ENCODE measurements around the gene KCNK6. TPM values are rescaled to one million over a fixed set of nuclear protein-coding genes. Genes with fewer than 3 reads are reported as not detected.

KCNK6 gene
- total and polyA plus RNA-seq, 2 of the 8 experiments (the other 6 are each of a cell fraction or from before 2014, with no cell fraction given), result 10.6 to 13.3 TPM

DNA sequence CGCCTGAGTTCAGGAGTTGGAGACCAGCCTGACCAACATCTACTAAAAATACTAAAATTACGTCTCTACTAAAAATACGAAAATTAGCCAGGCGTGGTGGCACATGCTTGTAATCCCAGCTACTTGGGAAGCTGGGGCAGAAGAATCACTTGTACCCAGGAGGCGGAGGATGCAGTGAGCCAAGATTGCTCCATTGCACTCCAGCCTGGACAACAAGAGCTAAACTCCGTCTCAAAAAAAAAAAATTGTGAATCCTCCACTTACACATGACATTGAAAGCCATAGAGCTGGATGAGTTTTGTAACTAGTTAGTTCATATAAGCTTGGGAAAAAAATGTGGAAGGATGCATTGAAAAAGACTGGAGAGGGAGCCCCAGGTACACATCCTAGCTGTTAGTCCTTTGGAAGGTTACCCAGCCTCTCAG is 54.3 kb downstream of the KCNK6 start:
- FAIRE-seq (no peak), DNase-seq (ENCODE audit: low read depth in 1 of 2, low spot score in 2 of 2) (no peak)
- peak overlapping the region; percentile 67 to 100 for H3K4me2 ChIP-seq (ENCODE audit: insufficient read depth in 1 of 2, low read depth in 2 of 2, low read length in 2 of 2)
- H2BK5ac ChIP-seq (ENCODE audit: low read depth, low read length), result no peak overlapping the region
- peak overlapping the region; percentile 21 to 88 (median 40); a peak in 6 of 8 replicates for H3K4me3 ChIP-seq (ENCODE audit: extremely low read depth in 1 of 4, insufficient read depth in 2 of 4, low read depth in 3 of 4, low read length in 4 of 4)
- peaks cover 0 to 6% (median 3%) of the 10 kb centered on the region in 4 experiments; a peak in 3 of 7 replicates for H3K4me1 ChIP-seq (replicated peaks in 1 of 4; ENCODE audit: control insufficient read depth in 3 of 4, insufficient read depth in 4 of 4, low read length in 3 of 4)
- H2BK20ac ChIP-seq (ENCODE audit: low read length), result no peak overlapping the region
- H4K20me1 ChIP-seq (replicated peaks in 1 of 2; ENCODE audit: control insufficient read depth in 1 of 2, insufficient read depth in 2 of 2, low read length in 2 of 2), result peaks cover 0 to 5% of the 10 kb centered on the region in 2 experiments
- H3K18ac ChIP-seq (ENCODE audit: extremely low read depth, low read length), result no peak overlapping the region
- H3K79me2 ChIP-seq (ENCODE audit: control insufficient read depth in 1 of 2, insufficient read depth in 2 of 2, low read length in 2 of 2), result peaks cover 0 to 22% of the 10 kb centered on the region in 2 experiments; a peak in 2 of 4 replicates
- H3K36me3 ChIP-seq (ENCODE audit: control insufficient read depth in 2 of 4, insufficient read depth in 4 of 4, low read length in 3 of 4), result no peaks in the 10 kb centered on the region; a peak in 2 of 8 replicates
- H2BK15ac ChIP-seq (ENCODE audit: low read length), result no peak overlapping the region
- no peak overlapping the region for H2BK120ac ChIP-seq (replicated peaks; ENCODE audit: low read depth, low read length)
- no peaks in the 10 kb centered on the region for H3K9me3 ChIP-seq (ENCODE audit: insufficient read depth in 2 of 2, low read depth in 1 of 2, low read length in 1 of 2)
- no peak overlapping the region for H4K91ac ChIP-seq (replicated peaks; ENCODE audit: insufficient read length, low read length)
- H4K8ac ChIP-seq (ENCODE audit: extremely low read depth, insufficient read depth, low read length), result no peak overlapping the region
- no peak overlapping the region for H3K9ac ChIP-seq (replicated peaks in 1 of 4; ENCODE audit: extremely low read depth in 1 of 4, low read depth in 3 of 4, low read length in 3 of 4)
- H2BK12ac ChIP-seq (ENCODE audit: low read depth, low read length), result no peak overlapping the region
- no peak overlapping the region for H3K27ac ChIP-seq (ENCODE audit: low read depth, low read length)
- CTCF ChIA-PET (ENCODE audit: partially characterized antibody), result interaction anchor here (0.6 to 5.7 kb wide), 15 partner anchors 11 to 527 kb away, joined by 3 to 37 read pairs (median 4); partner anchors contain the start of gene CATSPERG
- H4K5ac ChIP-seq (ENCODE audit: insufficient read length, low read depth, low read length), result no peak overlapping the region
- H2AK5ac ChIP-seq (ENCODE audit: low read depth, low read length), result no peak overlapping the region
- H3K27me3 ChIP-seq (replicated peaks in 1 of 4; ENCODE audit: control insufficient read depth in 3 of 4, extremely low read depth in 1 of 4, insufficient read depth in 3 of 4, low read length in 3 of 4), result peaks cover 0 to 2% (median 0%) of the 10 kb centered on the region in 4 experiments; a peak in 2 of 7 replicates
- peaks cover 7% of the 10 kb centered on the region; the same call in 1 of the 2 replicates for H3K23me2 ChIP-seq (ENCODE audit: low read depth, low read length)
- 73% methylated on average over 6 of the region's 6 CpGs; no CpG with 5 or more reads in 1 of the 2 experiments for WGBS, 2 experiments (ENCODE audit: extremely low coverage in 1 of 2, insufficient coverage in 1 of 2, insufficient read length in 1 of 2, insufficient replicate concordance in 2 of 2, low coverage in 1 of 2, low lambda C conversion rate in 2 of 2, missing lambda C conversion rate in 1 of 2)
- H3K56ac ChIP-seq (replicated peaks; ENCODE audit: insufficient read length, low read depth, low read length), result no peak overlapping the region
- H3K4ac ChIP-seq (replicated peaks; ENCODE audit: insufficient read length, low read depth, low read length), result no peak overlapping the region
- H3K79me1 ChIP-seq (ENCODE audit: low read depth, low read length), result peaks cover 14% of the 10 kb centered on the region
- POLR2A ChIA-PET (ENCODE audit: partially characterized antibody), result interaction anchor here (0.7 to 3.8 kb wide), 11 partner anchors 10 to 239 kb away, joined by 3 to 35 read pairs (median 4); partner anchors contain the start of genes CATSPERG, GGN, SPINT2 and SPRED3
- no peak overlapping the region for H3K23ac ChIP-seq (ENCODE audit: insufficient read length)
- no peak overlapping the region for H3K14ac ChIP-seq (ENCODE audit: insufficient read length)
- H2AFZ ChIP-seq (ENCODE audit: low read length), result peak overlapping the region; percentile 60; the same call in 1 of the 2 replicates
- TF ChIP-seq, protein P1, sequence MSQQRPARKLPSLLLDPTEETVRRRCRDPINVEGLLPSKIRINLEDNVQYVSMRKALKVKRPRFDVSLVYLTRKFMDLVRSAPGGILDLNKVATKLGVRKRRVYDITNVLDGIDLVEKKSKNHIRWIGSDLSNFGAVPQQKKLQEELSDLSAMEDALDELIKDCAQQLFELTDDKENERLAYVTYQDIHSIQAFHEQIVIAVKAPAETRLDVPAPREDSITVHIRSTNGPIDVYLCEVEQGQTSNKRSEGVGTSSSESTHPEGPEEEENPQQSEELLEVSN (IDR thresholded peaks at IDR 0.05), result no peak
- TF ChIP-seq BRCA1 (IDR thresholded peaks at IDR 0.05; ENCODE audit: low read depth, low read length), result no peak
- no peak for TF ChIP-seq KDM5A (IDR thresholded peaks at IDR 0.05; ENCODE audit: low read length)
- no peak for TF ChIP-seq RXRA (IDR thresholded peaks at IDR 0.05; ENCODE audit: insufficient read depth, low read depth, low read length)
- no peak for TF ChIP-seq SIN3A (conservative IDR thresholded peaks at IDR 0.05 in 1 of 2, IDR thresholded peaks at IDR 0.05 in 1 of 2; ENCODE audit: low read depth in 1 of 2, low read length in 2 of 2)
- no peak for TF ChIP-seq CREB1 (IDR thresholded peaks at IDR 0.05)
- TF ChIP-seq, protein P2, sequence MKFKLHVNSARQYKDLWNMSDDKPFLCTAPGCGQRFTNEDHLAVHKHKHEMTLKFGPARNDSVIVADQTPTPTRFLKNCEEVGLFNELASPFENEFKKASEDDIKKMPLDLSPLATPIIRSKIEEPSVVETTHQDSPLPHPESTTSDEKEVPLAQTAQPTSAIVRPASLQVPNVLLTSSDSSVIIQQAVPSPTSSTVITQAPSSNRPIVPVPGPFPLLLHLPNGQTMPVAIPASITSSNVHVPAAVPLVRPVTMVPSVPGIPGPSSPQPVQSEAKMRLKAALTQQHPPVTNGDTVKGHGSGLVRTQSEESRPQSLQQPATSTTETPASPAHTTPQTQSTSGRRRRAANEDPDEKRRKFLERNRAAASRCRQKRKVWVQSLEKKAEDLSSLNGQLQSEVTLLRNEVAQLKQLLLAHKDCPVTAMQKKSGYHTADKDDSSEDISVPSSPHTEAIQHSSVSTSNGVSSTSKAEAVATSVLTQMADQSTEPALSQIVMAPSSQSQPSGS (IDR thresholded peaks at IDR 0.05; ENCODE audit: low read length), result no peak
- no peak for TF ChIP-seq POLR2AphosphoS5 (IDR thresholded peaks at IDR 0.05; ENCODE audit: low read depth, low read length)
- TF ChIP-seq CHD2 (IDR thresholded peaks at IDR 0.05; ENCODE audit: low read length), result no peak
- TF ChIP-seq ZNF274 (IDR thresholded peaks at IDR 0.05; ENCODE audit: borderline replicate concordance, extremely low read depth, low read length), result no peak
- TF ChIP-seq GABPA (IDR thresholded peaks at IDR 0.05; ENCODE audit: borderline replicate concordance, insufficient read depth, low read length), result no peak

Data from H1 (cell line).